ENCODE results near the gene LGALS9. TPM values are rescaled to one million over a fixed set of nuclear protein-coding genes. Genes with fewer than 3 reads are reported as not detected.
A peak's percentile ranks its signal among the peaks of the same experiment; 100 is the strongest.

Gene LGALS9
- total RNA-seq, 2 experiments from 2014 or later: 44.3 to 45.4 TPM

- POLR2A ChIA-PET: no interaction called here
These were observed 25.6 kb upstream of the LGALS9 start for GRCh38 chr17:27605409-27605808.

GRCh38 chr17:27607521-27608091 is 23.4 kb upstream of the LGALS9 start:
- ChIA-PET CTCF (interaction anchor here (0.8 to 4.4 kb wide), 6 partner anchors 8 to 253 kb away, joined by 3 to 46 read pairs (median 3); no protein-coding TSS in a partner anchor), POLR2A (no interaction called here)
- Mint-ChIP-seq H3K27me3 (no peaks in the 10 kb centered on the region), H3K36me3 (peaks cover 57% of the 10 kb centered on the region), H3K4me3 (no peak overlapping the region), H3K4me1 (ENCODE audit: low read depth) (peaks cover 21% of the 10 kb centered on the region), H3K9me3 (no peaks in the 10 kb centered on the region), H3K27ac (no peak overlapping the region)
- intact Hi-C loops (cut with micrococcal nuclease): no loop called here
- no peak for DNase-seq

More at GRCh38 chr17:27605409-27605808, 25.6 kb upstream of the LGALS9 start:
- no peaks in the 10 kb centered on the region for H3K27me3 Mint-ChIP-seq
- no peaks in the 10 kb centered on the region for H3K9me3 Mint-ChIP-seq
- H3K4me3 Mint-ChIP-seq: no peak overlapping the region
- intact Hi-C loops (cut with micrococcal nuclease): no loop called here
- no peak overlapping the region for H3K27ac Mint-ChIP-seq
- DNase-seq: no peak
- CTCF ChIA-PET: interaction anchor here (0.8 to 12.4 kb wide), 7 partner anchors 10 to 356 kb away, joined by 3 to 207 read pairs (median 3); no protein-coding TSS in a partner anchor
- peaks cover 6% of the 10 kb centered on the region for H3K4me1 Mint-ChIP-seq (ENCODE audit: low read depth)
- H3K36me3 Mint-ChIP-seq: peaks cover 55% of the 10 kb centered on the region

GRCh38 chr17:27608328-27609230 is 22.4 kb upstream of the LGALS9 start:
- ChIA-PET POLR2A (interaction anchor here (0.6 kb wide), 1 partner anchor 138 kb away, joined by 3 read pairs; no protein-coding TSS in a partner anchor), CTCF (interaction anchor here (0.8 to 4.4 kb wide), 8 partner anchors 9 to 370 kb away, joined by 3 to 46 read pairs (median 4); no protein-coding TSS in a partner anchor)
- intact Hi-C loops (cut with micrococcal nuclease): no loop called here
- H3K4me1 Mint-ChIP-seq (ENCODE audit: low read depth): peaks cover 24% of the 10 kb centered on the region
- no peak overlapping the region for H3K27ac Mint-ChIP-seq
- H3K36me3 Mint-ChIP-seq: peaks cover 58% of the 10 kb centered on the region
- no peak overlapping the region for H3K4me3 Mint-ChIP-seq
- H3K9me3 Mint-ChIP-seq: no peaks in the 10 kb centered on the region
- no peaks in the 10 kb centered on the region for H3K27me3 Mint-ChIP-seq
- DNase-seq: peak; percentile 34

- POLR2A ChIA-PET: no interaction called here
- Mint-ChIP-seq H3K4me1 (ENCODE audit: low read depth) (peaks cover 25% of the 10 kb centered on the region), H3K36me3 (peaks cover 59% of the 10 kb centered on the region), H3K27ac (no peak overlapping the region), H3K9me3 (no peaks in the 10 kb centered on the region), H3K27me3 (no peaks in the 10 kb centered on the region), H3K4me3 (no peak overlapping the region)
- intact Hi-C loops (cut with micrococcal nuclease): no loop called here
- CTCF ChIA-PET: interaction anchor here (0.6 to 4.4 kb wide), 12 partner anchors 8 to 347 kb away, joined by 3 to 46 read pairs (median 4); no protein-coding TSS in a partner anchor
- peak; percentile 40 for DNase-seq
These were observed 21.2 kb upstream of the LGALS9 start for GRCh38 chr17:27609611-27610303.

- no peak overlapping the region for H3K4me3 Mint-ChIP-seq
- H3K4me1 Mint-ChIP-seq (ENCODE audit: low read depth): peaks cover 30% of the 10 kb centered on the region
- no peak for DNase-seq
- ChIA-PET CTCF (interaction anchor here (1.0 to 4.4 kb wide), 10 partner anchors 9 to 269 kb away, joined by 3 to 46 read pairs (median 4); no protein-coding TSS in a partner anchor), POLR2A (no interaction called here)
- no peaks in the 10 kb centered on the region for H3K27me3 Mint-ChIP-seq
- peaks cover 60% of the 10 kb centered on the region for H3K36me3 Mint-ChIP-seq
- intact Hi-C loops (cut with micrococcal nuclease): no loop called here
- no peaks in the 10 kb centered on the region for H3K9me3 Mint-ChIP-seq
- no peak overlapping the region for H3K27ac Mint-ChIP-seq
These were observed 20.7 kb upstream of the LGALS9 start for GRCh38 chr17:27610304-27610677.

GRCh38 chr17:27612160-27612770 is 18.7 kb upstream of the LGALS9 start:
- intact Hi-C loops (cut with micrococcal nuclease): loop anchor here (1.0 kb wide), 1 partner anchor 39 kb away; no protein-coding TSS in a partner anchor
- no peak overlapping the region for H3K4me3 Mint-ChIP-seq

GRCh38 chr17:27613433-27613832 is 17.6 kb upstream of the LGALS9 start:
- Mint-ChIP-seq H3K36me3 (peaks cover 67% of the 10 kb centered on the region), H3K27ac (no peak overlapping the region), H3K9me3 (no peaks in the 10 kb centered on the region), H3K4me3 (no peak overlapping the region), H3K27me3 (no peaks in the 10 kb centered on the region), H3K4me1 (ENCODE audit: low read depth) (peaks cover 46% of the 10 kb centered on the region)
- ChIA-PET CTCF (interaction anchor here (1.3 to 1.7 kb wide), 4 partner anchors 9 to 37 kb away, joined by 4 to 7 read pairs (median 6); no protein-coding TSS in a partner anchor), POLR2A (no interaction called here)
- DNase-seq: no peak
- intact Hi-C loops (cut with micrococcal nuclease): no loop called here

More at GRCh38 chr17:27612160-27612770, 18.7 kb upstream of the LGALS9 start:
- DNase-seq: peak; percentile 38
- peak overlapping the region; percentile 71 for H3K27ac Mint-ChIP-seq
- H3K9me3 Mint-ChIP-seq: no peaks in the 10 kb centered on the region
- POLR2A ChIA-PET: no interaction called here
- peaks cover 63% of the 10 kb centered on the region for H3K36me3 Mint-ChIP-seq
- CTCF ChIA-PET: interaction anchor here (1.0 to 1.7 kb wide), 5 partner anchors 9 to 38 kb away, joined by 3 to 8 read pairs (median 5); no protein-coding TSS in a partner anchor
- H3K27me3 Mint-ChIP-seq: no peaks in the 10 kb centered on the region
- peaks cover 48% of the 10 kb centered on the region for H3K4me1 Mint-ChIP-seq (ENCODE audit: low read depth)

- Mint-ChIP-seq H3K27me3 (no peaks in the 10 kb centered on the region), H3K9me3 (no peaks in the 10 kb centered on the region), H3K4me1 (ENCODE audit: low read depth) (peaks cover 47% of the 10 kb centered on the region), H3K27ac (peak overlapping the region; percentile 29), H3K4me3 (no peak overlapping the region), H3K36me3 (peaks cover 60% of the 10 kb centered on the region)
- intact Hi-C loops (cut with micrococcal nuclease): no loop called here
- CTCF ChIA-PET: interaction anchor here (0.9 to 3.1 kb wide), 8 partner anchors 11 to 378 kb away, joined by 3 to 6 read pairs (median 4); no protein-coding TSS in a partner anchor
- DNase-seq: no peak
- POLR2A ChIA-PET: no interaction called here
These were observed 15.9 kb upstream of the LGALS9 start for GRCh38 chr17:27615121-27615520.

- H3K36me3 Mint-ChIP-seq: peaks cover 58% of the 10 kb centered on the region
- DNase-seq: peak; percentile 24
These were observed 14.6 kb upstream of the LGALS9 start for GRCh38 chr17:27616414-27616813.

GRCh38 chr17:27618417-27618816 is 12.6 kb upstream of the LGALS9 start:
- H3K27me3 Mint-ChIP-seq: no peaks in the 10 kb centered on the region
- H3K4me1 Mint-ChIP-seq (ENCODE audit: low read depth): peaks cover 39% of the 10 kb centered on the region
- peaks cover 64% of the 10 kb centered on the region for H3K36me3 Mint-ChIP-seq
- POLR2A ChIA-PET: no interaction called here
- no peak overlapping the region for H3K4me3 Mint-ChIP-seq
- no peaks in the 10 kb centered on the region for H3K9me3 Mint-ChIP-seq
- intact Hi-C loops (cut with micrococcal nuclease): no loop called here
- CTCF ChIA-PET: interaction anchor here (1.4 kb wide), 2 partner anchors 16 to 33 kb away, joined by 3 read pairs; no protein-coding TSS in a partner anchor
- no peak for DNase-seq
- no peak overlapping the region for H3K27ac Mint-ChIP-seq

More at GRCh38 chr17:27616414-27616813, 14.6 kb upstream of the LGALS9 start:
- POLR2A ChIA-PET: no interaction called here
- Mint-ChIP-seq H3K27me3 (no peaks in the 10 kb centered on the region), H3K27ac (peak overlapping the region; percentile 64), H3K4me1 (ENCODE audit: low read depth) (peaks cover 55% of the 10 kb centered on the region), H3K4me3 (no peak overlapping the region), H3K9me3 (no peaks in the 10 kb centered on the region)
- intact Hi-C loops (cut with micrococcal nuclease): no loop called here
- CTCF ChIA-PET: interaction anchor here (1.3 to 3.1 kb wide), 4 partner anchors 13 to 35 kb away, joined by 5 to 9 read pairs (median 6); no protein-coding TSS in a partner anchor

- peak; percentile 51 for DNase-seq
- intact Hi-C loops (cut with micrococcal nuclease): no loop called here
- H3K4me3 Mint-ChIP-seq: no peak overlapping the region
- peaks cover 52% of the 10 kb centered on the region for H3K36me3 Mint-ChIP-seq
- no peaks in the 10 kb centered on the region for H3K27me3 Mint-ChIP-seq
- H3K27ac Mint-ChIP-seq: peak overlapping the region; percentile 61
- POLR2A ChIA-PET: no interaction called here
- CTCF ChIA-PET: interaction anchor here (1.7 kb wide), 1 partner anchor 17 kb away, joined by 5 read pairs; no protein-coding TSS in a partner anchor
- H3K4me1 Mint-ChIP-seq (ENCODE audit: low read depth): peaks cover 28% of the 10 kb centered on the region
- H3K9me3 Mint-ChIP-seq: no peaks in the 10 kb centered on the region
These were observed 10.3 kb upstream of the LGALS9 start for GRCh38 chr17:27620721-27621120.

Measured in activated CD4-positive, alpha-beta memory T cell treated with anti-CD3 and anti-CD28 coated beads for 36 hours (primary cell).